COLO668 (cell line): ENCODE results near the gene COL19A1.

Source experiments
- DNase-seq: peaks from one replicate; lab custom pipeline; 2025; ENCODE audit not compliant: unreplicated experiment; lab: John Stamatoyannopoulos, UW

COL19A1 gene

GRCh38 chr6:70216767-70217166 is 350.4 kb downstream of the COL19A1 start:
- no peak for DNase-seq

- DNase-seq: no peak
Measured at GRCh38 chr6:70219943-70220613, 353.7 kb downstream of the COL19A1 start.

GRCh38 chr6:70221025-70221714 is 354.8 kb downstream of the COL19A1 start:
- no peak for DNase-seq

GRCh38 chr6:70221715-70222438 is 355.5 kb downstream of the COL19A1 start:
- DNase-seq: no peak

GRCh38 chr6:70222439-70222749 is 356.0 kb downstream of the COL19A1 start:
- DNase-seq: no peak

- no peak for DNase-seq
Measured at GRCh38 chr6:70225055-70225454, 358.7 kb downstream of the COL19A1 start.

GRCh38 chr6:70231311-70231710 is 365.0 kb downstream of the COL19A1 start:
- DNase-seq: no peak

GRCh38 chr6:70234561-70235236 is 368.3 kb downstream of the COL19A1 start:
- DNase-seq: no peak

- DNase-seq: no peak
Measured at GRCh38 chr6:70236343-70236742, 370.0 kb downstream of the COL19A1 start.

GRCh38 chr6:70241031-70241430 is 374.7 kb downstream of the COL19A1 start:
- no peak for DNase-seq

- no peak for DNase-seq
Measured at GRCh38 chr6:70241991-70242420, 375.6 kb downstream of the COL19A1 start.

GRCh38 chr6:70246118-70246517 is 379.8 kb downstream of the COL19A1 start:
- no peak for DNase-seq

GRCh38 chr6:70252604-70253003 is 386.2 kb downstream of the COL19A1 start:
- no peak for DNase-seq

- no peak for DNase-seq
Measured at GRCh38 chr6:70253923-70254322, 387.6 kb downstream of the COL19A1 start.

- DNase-seq: no peak
Measured at GRCh38 chr6:70254784-70255183, 388.4 kb downstream of the COL19A1 start.

GRCh38 chr6:70257768-70258273 is 391.5 kb downstream of the COL19A1 start:
- no peak for DNase-seq

GRCh38 chr6:70258483-70258882 is 392.1 kb downstream of the COL19A1 start:
- DNase-seq: no peak
